GM12878 (cell line): ENCODE results near the gene ADH7. TPM values are rescaled to one million over a fixed set of nuclear protein-coding genes. Genes with fewer than 3 reads are reported as not detected.

Experiments used
- ATAC-seq: fragments of 200-7000 bp; cut with Tn5 transposase; 3 replicates; pipeline ENCODE4 v1.9.1; 2020; ENCODE audit warnings: mild to moderate bottlenecking, moderate library complexity
- BruUV-seq: library from RNA; stranded (reverse); fragments of 400-500 nt; replicated peaks from 2 replicates; lab custom pipeline; 2021; lab: Mats Ljungman, UMichigan
- CTCF ChIA-PET: fragments of 300-600 bp; sonication (Branson Sonifier 250); formaldehyde crosslinking; extraction: SDS; loops from one replicate; lab custom pipeline; 2021; ENCODE audit warnings: inconsistent platforms; lab: Yijun Ruan, JAX
- POLR2A ChIA-PET: fragments of 350-600 bp; formaldehyde crosslinking; extraction: SDS; loops from one replicate; lab custom pipeline; 2021; ENCODE audit warnings: inconsistent platforms; lab: Charles Lee
- RAD21 ChIA-PET: fragments of 300-600 bp; sonication (Branson Sonifier 250); formaldehyde crosslinking; loops from one replicate; lab custom pipeline; 2023; ENCODE audit warnings: antibody characterized with exemption; ENCODE audit not compliant: unreplicated experiment; lab: Charles Lee
- SMC1A ChIA-PET: fragments of 300-600 bp; sonication (Branson Sonifier 250); formaldehyde crosslinking; loops from one replicate; lab custom pipeline; 2023; ENCODE audit not compliant: unreplicated experiment, uncharacterized antibody; lab: Charles Lee
- DNase-seq: peaks from one replicate; pipeline ENCODE4 v3.0.0-alpha.2; 2011; ENCODE audit warnings: low read depth, low spot score
- FAIRE-seq: peaks from 3 replicates; lab custom pipeline; 2011; peaks lifted over from hg19 to GRCh38; lab: Jason Lieb, UNC
- H2AFZ ChIP-seq: 2 replicates; pipeline ENCODE4 v1.6.0; 2011; ENCODE audit warnings: low read depth, low read length, control low read depth; ENCODE audit not compliant: control insufficient read depth
- H3K27ac ChIP-seq: 2 replicates; pipeline ENCODE4 v1.5.1; 2011; ENCODE audit warnings: control low read depth; ENCODE audit not compliant: control insufficient read depth, insufficient read depth
- H3K27me3 ChIP-seq, 2 experiments: replicated peaks in 1 of 2; 2 replicates each; pipeline versions ENCODE4 v1.6.0 to v1.6.1; 2011; ENCODE audit warnings: low read length in 1 of 2; ENCODE audit not compliant: control insufficient read depth in 2 of 2, insufficient read depth in 2 of 2
- H3K36me3 ChIP-seq, 2 experiments: 2 replicates each; pipeline ENCODE4 v1.5.1; 2011; ENCODE audit warnings: low read length in 1 of 2; ENCODE audit not compliant: control insufficient read depth in 2 of 2, insufficient read depth in 2 of 2
- H3K4me1 ChIP-seq: 2 replicates; pipeline ENCODE4 v1.6.1; 2011; ENCODE audit warnings: mild to moderate bottlenecking, low read length, moderate library complexity, mixed read lengths; ENCODE audit not compliant: control insufficient read depth, insufficient read depth
- H3K4me2 ChIP-seq: 2 replicates; pipeline ENCODE4 v1.6.0; 2011; ENCODE audit warnings: control low read depth; ENCODE audit not compliant: control insufficient read depth, insufficient read depth
- H3K4me3 ChIP-seq: fragments of 200-600 bp; sonication (generic); 2 replicates; pipeline ENCODE4 v1.5.1; 2016
- H3K79me2 ChIP-seq: 2 replicates; pipeline ENCODE4 v1.6.0; 2011; ENCODE audit warnings: low read length; ENCODE audit not compliant: control insufficient read depth, insufficient read depth
- H3K9ac ChIP-seq: 2 replicates; pipeline ENCODE4 v1.8.0; 2011; ENCODE audit warnings: low read length, control low read depth, mixed read lengths; ENCODE audit not compliant: control insufficient read depth, insufficient read depth
- H3K9me3 ChIP-seq: replicated peaks from 3 replicates; pipeline ENCODE4 v1.5.1; 2011; ENCODE audit warnings: mild to moderate bottlenecking, low read length; ENCODE audit not compliant: control insufficient read depth, insufficient read depth
- H4K20me1 ChIP-seq: 2 replicates; pipeline ENCODE4 v1.6.0; 2011; ENCODE audit not compliant: control insufficient read depth, insufficient read depth
- CHD2 ChIP-seq: IDR thresholded peaks from 2 replicates; pipeline ENCODE4 v1.6.1; 2011; ENCODE audit warnings: low read depth, low read length, improper control_type of control experiment, borderline replicate concordance
- FOXK2 ChIP-seq: fragments of 450-650 bp; IDR thresholded peaks from 2 replicates; pipeline ENCODE4 v1.6.1; 2017; ENCODE audit warnings: mild to moderate bottlenecking, moderate library complexity
- IKZF1 ChIP-seq: fragments of 450-650 bp; conservative IDR thresholded peaks from 2 replicates; pipeline ENCODE4 v1.6.1; 2017; ENCODE audit warnings: antibody characterized with exemption, mild to moderate bottlenecking
- IKZF2 ChIP-seq, 2 experiments: fragments of 450-650 bp; IDR thresholded peaks; 2 replicates each; pipeline ENCODE4 v1.6.1; 2017; ENCODE audit warnings: mild to moderate bottlenecking in 2 of 2, moderate library complexity in 2 of 2
- JUNB ChIP-seq: IDR thresholded peaks from 2 replicates; pipeline ENCODE4 v1.6.1; 2016; ENCODE audit warnings: antibody characterized with exemption, mild to moderate bottlenecking
- NR2F1 ChIP-seq: fragments of 450-650 bp; conservative IDR thresholded peaks from 2 replicates; pipeline ENCODE4 v1.6.1; 2017; ENCODE audit warnings: mild to moderate bottlenecking
- POLR2AphosphoS2 ChIP-seq: IDR thresholded peaks from 2 replicates; pipeline ENCODE4 v1.6.1; 2011; ENCODE audit warnings: low read depth, mild to moderate bottlenecking, low read length, improper control_type of control experiment, moderate library complexity
- RB1 ChIP-seq: fragments of 450-650 bp; formaldehyde crosslinking; IDR thresholded peaks from 2 replicates; pipeline ENCODE4 v1.6.1; 2017; ENCODE audit warnings: mild to moderate bottlenecking, borderline replicate concordance
- RCOR1 ChIP-seq: conservative IDR thresholded peaks from 2 replicates; pipeline ENCODE4 v1.6.1; 2012; ENCODE audit warnings: low read depth, low read length, improper control_type of control experiment
- RFX5 ChIP-seq: IDR thresholded peaks from 2 replicates; pipeline ENCODE4 v1.6.1; 2011; ENCODE audit warnings: low read depth, low read length, improper control_type of control experiment
- RUNX3 ChIP-seq: IDR thresholded peaks from 2 replicates; pipeline ENCODE4 v1.6.1; 2012; ENCODE audit warnings: low read length, inconsistent platforms
- SPI1 ChIP-seq: IDR thresholded peaks from 2 replicates; pipeline ENCODE4 v1.6.1; 2011; ENCODE audit warnings: low read depth, mild to moderate bottlenecking, low read length, moderate library complexity, borderline replicate concordance; ENCODE audit not compliant: insufficient read depth
- ZBED1 ChIP-seq: IDR thresholded peaks from 2 replicates; pipeline ENCODE4 v1.6.1; 2016; ENCODE audit warnings: borderline replicate concordance
- ZSCAN29 ChIP-seq: fragments of 450-650 bp; IDR thresholded peaks from 2 replicates; pipeline ENCODE4 v1.6.1; 2017; ENCODE audit warnings: mild to moderate bottlenecking, moderate library complexity
- WGBS: methylation state at CpG from one replicate; pipeline ENCODE4 v1.1.6; 2016; ENCODE audit warnings: low lambda C conversion rate; ENCODE audit not compliant: insufficient replicate concordance, insufficient coverage; ENCODE audit errors: missing lambda C conversion rate; 5-methylcytosine and 5-hydroxymethylcytosine counted together
- in situ Hi-C: fragments of 300-500 bp; cut with MboI; formaldehyde crosslinking; loops from 9 replicates; pipeline ENCODE4 v1.14.3; 2018; ENCODE audit warnings: mixed read lengths
- intact Hi-C: fragments of 100-400 bp; cut with micrococcal nuclease; formaldehyde crosslinking; loops from one replicate; pipeline ENCODE4 v1.14.2; 2022; ENCODE audit not compliant: unreplicated experiment
- polyA plus RNA-seq, 11 experiments: library from polyadenylated mRNA; depleted of rRNA in 4 of 11; unstranded in 6 of 11; stranded (reverse) in 5 of 11; fragments of >200 nt; fragmentation: Nextera tagmentation in 4 of 11; fragmentation: Illumina TruSeq in 1 of 11; extraction: Ambion mirVana in 4 of 11; extraction: Trizol in 1 of 11; gene quantifications; 1 replicate in 1 of 11; 2 replicates in 10 of 11; pipeline versions ENCODE4 v1.2.1 to v1.2.3, GENCODE V29; 2011 to 2016; ENCODE audit warnings: inconsistent platforms in 2 of 11, missing spikeins in 2 of 11, low read depth in 1 of 11
- total RNA-seq, 4 experiments: library from RNA; depleted of rRNA in 3 of 4; stranded (reverse); fragments of >200 nt in 3 of 4; fragmentation: Illumina TruSeq in 1 of 4; extraction: Trizol in 1 of 4; gene quantifications; 2 replicates each; pipeline versions ENCODE4 v1.2.1 to v1.2.3, GENCODE V29; 2013 to 2021

ADH7 gene
- total and polyA plus RNA-seq, 10 of the 15 experiments (the other 5 are each of a cell fraction or from before 2014, with no cell fraction given) = not detected

DNA sequence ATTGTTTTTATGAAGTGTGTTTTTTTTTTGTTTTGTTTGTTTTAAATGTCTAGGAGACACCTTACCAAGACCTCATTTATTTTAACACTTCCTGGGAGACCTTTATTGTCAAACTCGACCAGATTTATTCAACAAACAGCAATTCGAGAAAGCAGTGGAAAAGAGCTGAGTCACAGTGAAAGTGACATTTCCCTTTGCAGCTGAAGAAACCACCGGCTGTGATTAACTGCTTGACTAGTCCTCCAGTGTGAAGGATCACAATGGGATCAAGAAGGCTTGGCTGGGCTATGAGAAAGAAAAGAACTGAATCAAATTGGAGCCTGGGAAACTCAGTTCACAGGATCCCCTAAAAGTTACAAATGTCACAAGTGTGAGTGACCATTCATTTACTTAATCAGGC, 11.9 kb upstream of the ADH7 start:
- DNase-seq = peak; percentile 34
- no peak overlapping the region for H3K4me3 ChIP-seq
- peak; percentile 64 for FAIRE-seq
- no peaks in the 10 kb centered on the region for H4K20me1 ChIP-seq
- H3K27ac ChIP-seq = no peak overlapping the region
- no peak overlapping the region for H2AFZ ChIP-seq
- in situ Hi-C loops (no loop called here), intact Hi-C loops (no loop called here)
- H3K36me3 ChIP-seq = no peaks in the 10 kb centered on the region
- RAD21 ChIA-PET = no interaction called here
- H3K79me2 ChIP-seq = no peaks in the 10 kb centered on the region
- WGBS = 0% methylated on average over 3 of the region's 3 CpGs
- no TSS peak for BruUV-seq
- no peaks in the 10 kb centered on the region for H3K4me1 ChIP-seq
- POLR2A ChIA-PET = no interaction called here
- CTCF ChIA-PET = interaction anchor here (1.1 kb wide), 1 partner anchor 361 kb away, joined by 4 read pairs; no protein-coding TSS in a partner anchor
- no peak overlapping the region for H3K4me2 ChIP-seq
- H3K9me3 ChIP-seq = no peaks in the 10 kb centered on the region; the same call in 2 of the 3 replicates
- H3K27me3 ChIP-seq = no peaks in the 10 kb centered on the region
- H3K9ac ChIP-seq = no peak overlapping the region
- peak; percentile 77 for ATAC-seq
- SMC1A ChIA-PET = no interaction called here
- TF ChIP-seq CHD2 (no peak), SPI1 (peak; percentile 34; the same call in 1 of the 2 replicates), RUNX3 (0 out of 2 replicates have a peak, but pooled peaks have one; percentile 11), IKZF2 (IDR thresholded peaks at IDR 0.05) (peak; percentile 56 to 69; a peak in 3 of 4 replicates), JUNB (peak; percentile 47), POLR2AphosphoS2 (no peak), IKZF1 (peak; percentile 34; the same call in 1 of the 2 replicates)

DNA sequence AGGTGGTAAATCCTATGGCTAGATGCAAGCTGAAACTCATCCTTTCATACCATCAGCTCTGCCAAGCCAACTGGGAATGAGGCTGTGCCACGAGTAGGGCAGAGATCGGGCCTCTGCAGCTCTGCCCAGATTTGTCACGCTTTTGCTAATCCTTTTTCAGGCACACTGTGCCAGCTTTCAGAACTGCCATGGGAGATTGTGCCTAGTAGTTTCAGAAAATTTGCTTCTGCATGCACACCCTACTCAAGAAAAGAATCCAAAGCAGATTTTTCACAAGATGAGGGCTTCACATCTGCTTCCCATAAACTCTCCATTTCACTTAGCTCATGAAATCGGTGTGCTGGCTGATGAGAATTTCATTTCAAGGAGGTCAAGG, 3.3 kb upstream of the ADH7 start:
- in situ Hi-C loops = no loop called here
- Histone ChIP-seq H3K9me3 (no peaks in the 10 kb centered on the region), H3K9ac (no peak overlapping the region), H3K4me3 (no peak overlapping the region), H3K79me2 (no peaks in the 10 kb centered on the region), H3K4me1 (no peaks in the 10 kb centered on the region), H3K36me3 (no peaks in the 10 kb centered on the region), H3K4me2 (no peak overlapping the region), H4K20me1 (no peaks in the 10 kb centered on the region)
- ATAC-seq (no peak), FAIRE-seq (no peak), DNase-seq (no peak)
- no TSS peak for BruUV-seq
- POLR2A ChIA-PET = no interaction called here
- CTCF ChIA-PET = no interaction called here
- intact Hi-C loops = no loop called here
- TF ChIP-seq ZBED1 = no peak
- TF ChIP-seq RFX5 = no peak
- TF ChIP-seq FOXK2 = no peak
- no peak for TF ChIP-seq NR2F1
- no peak for TF ChIP-seq RCOR1
- TF ChIP-seq RB1 = no peak
- TF ChIP-seq ZSCAN29 = no peak
- TF ChIP-seq, all 136 proteins: peak for 0
- ChIA-PET SMC1A (no interaction called here), RAD21 (no interaction called here)
- no peaks in the 10 kb centered on the region for H3K27me3 ChIP-seq
- no peak overlapping the region for H2AFZ ChIP-seq
- no peak overlapping the region for H3K27ac ChIP-seq
- 30% methylated on average over 4 of the region's 4 CpGs for WGBS
